Ramos (cell line): Measurements from ENCODE around the gene CAMK4.

ENCODE experiments used
- in situ Hi-C: fragments of 300-500 bp; cut with MboI; formaldehyde crosslinking; loops from one replicate; pipeline ENCODE4 v1.14.3; 2022; ENCODE audit warnings: low sequenced_read_pairs; ENCODE audit not compliant: unreplicated experiment

Gene CAMK4

GRCh38 chr5:111463311-111463710 lies 239.1 kb downstream of the CAMK4 start:
- in situ Hi-C loops = no loop called here

- in situ Hi-C loops = no loop called here
These were observed 245.2 kb downstream of the CAMK4 start for GRCh38 chr5:111469293-111469896.

- in situ Hi-C loops = no loop called here
These were observed 245.7 kb downstream of the CAMK4 start for GRCh38 chr5:111469903-111470302.

DNA sequence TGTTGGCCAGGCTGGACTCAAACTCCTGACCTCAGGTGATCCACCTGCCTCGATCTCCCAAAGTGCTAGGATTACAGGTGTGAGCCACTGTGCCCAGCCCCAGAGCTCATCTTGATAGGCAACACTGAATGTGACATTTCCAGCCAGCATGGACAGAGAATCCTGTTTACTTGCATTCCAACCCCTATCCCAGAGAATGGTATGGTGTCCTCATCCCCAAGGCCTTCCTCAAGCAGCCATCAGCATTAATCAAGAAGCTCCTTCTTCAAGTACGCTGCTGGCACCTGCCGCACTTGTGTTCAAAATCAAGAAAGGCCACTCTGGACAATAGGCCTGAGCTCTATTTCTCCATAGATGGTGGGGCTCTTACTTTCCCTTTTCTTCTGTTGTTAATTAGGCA lies 247.9 kb downstream of the CAMK4 start:
- in situ Hi-C loops = no loop called here

GRCh38 chr5:111472579-111472978 lies 248.4 kb downstream of the CAMK4 start:
- in situ Hi-C loops = no loop called here

DNA sequence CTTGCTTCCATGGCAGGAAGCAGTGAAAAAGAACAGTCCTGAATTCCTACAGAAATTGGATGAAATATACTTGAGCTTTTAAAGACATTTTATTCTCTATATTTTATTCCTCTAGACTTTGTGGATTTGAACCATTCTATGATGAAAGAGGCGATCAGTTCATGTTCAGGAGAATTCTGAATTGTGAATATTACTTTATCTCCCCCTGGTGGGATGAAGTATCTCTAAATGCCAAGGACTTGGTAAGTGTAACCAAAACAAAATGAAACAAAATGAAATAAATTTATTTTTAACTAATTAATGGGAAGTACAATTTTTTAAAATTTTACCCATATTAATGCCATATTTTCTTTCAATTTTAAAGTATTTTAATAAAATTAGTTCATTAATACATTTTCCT lies 254.1 kb downstream of the CAMK4 start:
- in situ Hi-C loops = no loop called here

DNA sequence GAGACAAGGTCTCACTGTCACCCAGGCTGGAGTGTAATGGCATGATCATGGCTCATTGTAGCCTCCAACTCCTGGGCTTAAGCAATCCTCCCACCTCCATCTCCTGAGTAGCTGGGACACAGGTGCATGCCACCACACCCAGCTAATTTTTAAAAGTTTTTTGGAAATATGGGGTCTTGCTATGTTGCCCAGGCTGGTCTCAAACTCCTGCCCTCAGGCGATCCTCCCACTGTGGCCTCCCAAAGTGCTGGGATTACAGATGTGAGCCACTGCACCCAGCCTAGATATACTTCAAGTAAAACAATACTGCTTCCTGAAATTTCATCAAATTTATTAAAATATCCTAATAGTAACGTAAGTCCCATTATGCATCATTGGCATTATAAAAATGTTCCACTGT lies 254.7 kb downstream of the CAMK4 start:
- in situ Hi-C loops = no loop called here

DNA sequence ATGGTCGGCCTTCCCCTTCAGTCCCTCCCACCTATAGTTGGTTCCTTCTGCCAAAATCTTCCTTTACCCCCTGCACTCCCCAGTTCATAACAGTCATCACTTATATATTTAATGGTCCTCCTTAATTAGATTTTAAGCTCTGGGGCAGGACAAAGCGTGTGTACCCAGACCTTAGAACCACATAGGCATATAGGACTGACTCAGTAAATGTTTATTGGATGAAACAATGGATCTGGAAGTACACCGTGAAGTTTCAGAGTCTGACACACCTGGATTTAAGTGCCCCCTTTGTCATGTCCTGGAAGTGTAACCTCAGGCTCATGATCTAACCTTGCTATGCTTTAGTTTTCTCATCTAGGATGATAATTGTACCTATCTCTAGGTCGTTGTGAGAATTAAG lies 256.2 kb downstream of the CAMK4 start:
- in situ Hi-C loops = no loop called here

DNA sequence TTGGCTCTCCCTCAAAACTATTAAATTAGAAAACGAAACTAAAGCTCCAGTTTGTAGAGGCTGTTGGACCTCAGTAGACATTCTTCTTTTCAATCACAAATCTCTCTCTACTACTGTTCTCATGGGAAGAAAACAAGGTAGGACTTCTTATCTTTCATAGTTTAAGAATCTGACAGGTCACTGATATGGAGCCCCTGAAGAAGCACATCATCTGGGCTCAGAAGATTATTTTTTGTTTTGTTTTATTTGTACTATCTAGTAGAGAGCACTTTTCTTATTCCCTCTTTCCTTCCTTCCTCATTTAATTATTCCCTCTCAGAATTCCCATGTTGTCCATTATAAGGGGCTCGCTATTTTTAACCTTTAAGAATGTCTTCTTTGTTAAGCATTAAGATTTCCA lies 261.9 kb downstream of the CAMK4 start:
- in situ Hi-C loops = no loop called here

- in situ Hi-C loops = no loop called here
These were observed 262.7 kb downstream of the CAMK4 start for GRCh38 chr5:111486926-111487325.

- in situ Hi-C loops = no loop called here
These were observed 264.2 kb downstream of the CAMK4 start for GRCh38 chr5:111488353-111488752.

- in situ Hi-C loops = no loop called here
These were observed 268.8 kb downstream of the CAMK4 start for GRCh38 chr5:111493031-111493430.

DNA sequence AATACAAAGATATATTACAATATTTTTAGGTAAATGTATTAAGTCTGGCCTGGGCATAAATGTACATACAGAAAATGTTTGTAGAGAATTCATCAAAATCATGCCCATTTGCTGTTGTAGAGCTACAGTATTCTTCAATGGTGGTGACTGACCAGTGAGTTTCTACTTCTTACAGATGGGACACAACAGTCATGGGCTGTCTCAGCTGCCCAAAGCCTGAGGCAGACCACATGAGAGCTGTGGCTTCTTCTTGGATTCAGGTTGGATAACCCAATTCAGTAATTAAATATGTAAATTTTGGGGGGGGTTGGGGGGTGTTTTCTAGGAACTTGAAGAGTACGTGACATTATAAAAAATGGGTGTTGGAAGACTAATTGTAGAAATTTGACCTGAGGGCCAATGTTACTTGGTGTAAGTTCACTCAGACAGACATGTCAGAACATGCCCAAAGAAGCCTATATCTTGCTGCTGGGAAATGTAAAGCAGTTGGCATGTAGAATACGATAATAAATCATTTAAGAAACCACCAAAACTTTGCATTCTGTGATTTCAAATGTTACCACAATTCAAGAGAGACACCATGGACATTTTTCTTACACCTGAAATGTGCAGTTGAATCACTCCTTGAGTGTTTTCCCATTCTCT lies 270.3 kb downstream of the CAMK4 start:
- in situ Hi-C loops = no loop called here

- in situ Hi-C loops = no loop called here
These were observed 271.0 kb downstream of the CAMK4 start for GRCh38 chr5:111495159-111495558.

DNA sequence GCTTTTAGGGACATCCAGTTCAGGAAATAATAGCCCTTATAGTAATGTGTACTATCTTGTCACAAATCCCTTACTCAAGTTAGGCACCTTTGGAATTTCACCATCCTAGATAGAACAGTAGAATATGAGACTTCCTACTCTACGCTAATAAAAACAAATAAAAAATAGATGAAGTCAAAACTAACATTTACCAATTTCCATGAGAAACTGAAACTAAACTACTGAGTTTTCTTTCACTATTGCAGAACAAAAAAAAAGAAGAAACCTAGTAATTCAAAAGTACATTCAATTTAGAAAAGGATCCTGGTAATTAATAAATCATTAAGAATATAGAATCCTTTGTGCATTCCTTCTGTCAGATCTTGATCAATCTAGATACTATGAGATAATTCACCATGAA lies 274.2 kb downstream of the CAMK4 start:
- in situ Hi-C loops = no loop called here

GRCh38 chr5:111502956-111503355 lies 278.8 kb downstream of the CAMK4 start:
- in situ Hi-C loops = no loop called here

- in situ Hi-C loops = no loop called here
These were observed 280.9 kb downstream of the CAMK4 start for GRCh38 chr5:111505096-111505495.

DNA sequence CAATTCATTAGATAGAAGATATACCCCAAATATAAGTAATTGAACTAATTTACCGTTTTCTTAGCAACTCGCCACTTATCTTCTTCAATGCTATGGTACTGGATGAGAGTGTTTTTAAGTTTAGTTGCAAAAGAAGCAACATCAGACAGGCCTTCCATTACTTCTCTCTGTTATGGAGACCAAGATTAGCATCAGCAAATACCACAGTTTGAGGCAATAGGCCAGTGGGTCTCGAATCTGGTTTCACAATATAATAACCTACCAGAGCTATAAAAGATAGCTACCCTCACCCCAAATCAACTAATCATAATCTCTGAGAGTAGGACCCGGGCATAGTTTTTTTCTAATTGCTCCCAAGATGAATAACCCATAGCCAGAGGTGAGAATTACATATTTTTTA lies 283.1 kb downstream of the CAMK4 start:
- in situ Hi-C loops = no loop called here

DNA sequence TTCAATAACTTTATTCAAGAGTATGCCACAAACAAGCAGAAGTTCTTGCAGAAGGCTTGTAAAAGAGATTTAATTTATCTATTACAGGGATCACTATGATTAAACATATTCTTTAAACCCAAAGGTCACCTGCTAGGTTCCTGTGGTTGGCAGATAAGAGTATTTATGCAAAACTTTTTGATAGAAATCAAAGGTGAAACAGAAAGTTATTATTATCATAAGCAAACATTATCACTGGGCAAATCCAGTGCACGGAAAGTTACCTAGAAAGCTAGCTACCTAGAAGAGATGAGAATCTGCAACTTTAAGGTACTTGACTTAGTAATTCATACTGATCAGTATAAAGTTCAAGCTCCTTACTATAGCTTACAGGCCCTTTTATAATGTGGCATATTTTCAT lies 284.9 kb downstream of the CAMK4 start:
- in situ Hi-C loops = no loop called here

DNA sequence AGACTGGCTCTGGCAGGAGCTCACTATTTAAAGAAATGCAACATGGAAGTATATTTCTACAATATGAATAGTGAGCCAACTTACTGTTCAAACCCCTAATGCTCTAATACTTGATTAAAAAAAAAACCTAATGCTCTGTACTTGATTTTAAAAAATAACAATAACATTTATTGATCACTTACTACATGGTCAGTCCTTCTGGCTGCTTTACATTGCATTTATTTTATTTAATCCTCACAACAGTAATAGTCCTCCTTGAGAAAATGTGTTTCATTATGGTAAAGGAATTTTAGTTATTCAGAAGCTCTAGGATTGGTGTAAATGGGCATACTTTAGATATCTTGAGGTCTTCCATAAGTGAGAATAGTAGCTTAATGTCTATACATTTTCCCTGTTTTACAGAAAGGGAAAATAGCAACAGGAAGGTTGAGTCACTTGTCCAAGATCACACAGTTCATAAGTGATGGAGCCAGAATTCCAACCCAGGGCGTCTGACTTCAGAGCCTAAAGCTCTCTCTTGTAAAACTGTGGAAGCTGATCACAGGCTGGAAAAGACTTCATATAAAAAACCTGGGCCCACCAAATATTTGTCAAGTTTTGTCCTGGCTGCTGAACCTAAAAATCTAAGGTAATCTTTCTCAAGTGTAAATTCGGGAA lies 287.1 kb downstream of the CAMK4 start:
- in situ Hi-C loops = no loop called here

- in situ Hi-C loops = no loop called here
These were observed 287.7 kb downstream of the CAMK4 start for GRCh38 chr5:111511831-111512374.
